Activated T-cell treated with anti-CD3 and anti-CD28 coated beads for 48 hours (primary cell): ENCODE results near the gene USP34.

Source experiments
- DNase-seq: peaks from one replicate; pipeline ENCODE4 v3.0.0-alpha.2; 2020; ENCODE audit warnings: low read depth

USP34 gene

DNA sequence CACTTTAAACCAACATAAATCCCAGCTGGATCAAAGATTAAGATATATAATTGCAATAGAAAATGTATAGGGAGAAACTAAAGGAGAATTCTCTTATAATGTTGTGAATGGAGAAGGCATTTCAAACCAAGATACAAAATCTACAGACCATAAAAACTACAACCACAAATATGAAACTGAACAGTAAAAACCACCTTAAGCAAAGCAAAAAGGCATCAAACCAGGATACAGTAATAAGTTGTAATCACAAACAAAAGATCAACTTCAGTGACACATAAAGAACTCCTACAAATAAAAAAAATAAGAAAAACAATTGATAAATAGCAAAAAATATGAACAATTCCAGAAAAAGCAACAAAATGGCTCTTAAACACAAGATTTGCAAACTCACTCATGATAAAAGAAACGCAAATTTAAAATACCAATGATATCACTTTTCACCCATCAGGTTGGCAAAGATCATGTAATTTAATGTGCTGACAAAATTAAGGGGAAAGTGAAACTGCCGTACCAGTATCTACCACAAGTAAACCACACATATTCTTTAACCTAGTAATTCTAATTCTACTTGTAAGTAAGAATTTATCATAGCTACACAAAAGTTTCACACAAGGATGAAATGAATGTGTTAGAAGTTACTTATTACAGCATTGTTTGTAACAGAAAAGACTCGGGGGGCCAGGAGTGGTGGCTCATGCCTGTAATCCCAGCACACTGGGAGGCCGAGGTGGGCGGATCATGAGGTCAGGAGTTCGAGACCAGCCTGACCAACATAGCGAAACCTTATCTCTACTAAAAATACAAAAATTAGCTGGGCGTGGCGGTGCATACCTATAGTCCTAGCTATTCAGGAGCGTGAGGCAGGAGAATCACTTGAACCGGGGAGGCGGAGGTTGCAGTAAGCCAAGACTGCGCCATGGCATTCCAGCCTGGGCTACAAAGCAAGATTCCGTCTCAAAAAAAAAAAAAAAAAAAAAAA lies 101.9 kb downstream of the USP34 start:
- DNase-seq: peak; percentile 29

- DNase-seq: no peak
Measured at GRCh38 chr2:61367177-61367576, 103.7 kb downstream of the USP34 start.

GRCh38 chr2:61363580-61363979 lies 107.3 kb downstream of the USP34 start:
- no peak for DNase-seq

- no peak for DNase-seq
Measured at GRCh38 chr2:61362873-61363272, 108.0 kb downstream of the USP34 start.

- DNase-seq: no peak
Measured at GRCh38 chr2:61361068-61361467, 109.8 kb downstream of the USP34 start.

GRCh38 chr2:61359058-61359457 lies 111.8 kb downstream of the USP34 start:
- DNase-seq: no peak

DNA sequence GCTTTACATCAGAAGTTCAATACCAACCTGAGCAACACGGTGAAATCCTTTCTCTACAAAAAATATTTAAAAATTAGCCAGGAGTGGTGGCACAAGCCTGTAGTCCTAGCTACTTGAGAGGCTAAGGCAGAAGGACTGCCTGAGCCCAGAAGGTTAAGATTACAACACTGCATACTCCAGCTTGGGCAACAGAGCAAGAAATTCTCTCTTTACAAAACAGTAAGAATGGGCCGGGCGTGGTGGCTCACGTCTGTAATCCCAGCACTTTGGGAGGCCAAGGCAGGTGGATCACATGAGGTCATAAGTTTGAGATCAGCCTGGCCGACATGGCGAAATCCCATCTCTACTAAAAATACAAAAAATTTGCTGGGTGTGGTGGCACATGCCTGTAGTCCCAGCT lies 113.2 kb downstream of the USP34 start:
- no peak for DNase-seq

DNA sequence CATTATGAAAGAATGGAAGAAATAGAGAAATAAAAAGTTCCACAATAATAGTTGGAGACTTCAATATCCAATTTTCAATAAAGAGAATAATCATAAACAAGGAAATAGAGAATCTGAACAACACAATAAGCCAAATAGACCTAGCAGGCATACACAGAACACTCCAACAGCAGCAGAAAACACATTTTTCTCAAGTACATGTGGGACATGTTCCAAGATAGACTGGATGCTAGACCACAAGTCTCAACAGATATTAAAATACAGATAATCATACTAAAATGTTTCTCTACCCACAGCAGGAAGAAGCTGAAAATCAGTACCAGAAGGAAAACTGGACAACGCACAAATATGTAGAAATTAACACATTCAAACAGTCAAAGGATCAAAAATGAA lies 113.9 kb downstream of the USP34 start:
- no peak for DNase-seq

- DNase-seq: no peak
Measured at GRCh38 chr2:61356261-61356957, 114.5 kb downstream of the USP34 start.

- DNase-seq: no peak
Measured at GRCh38 chr2:61354543-61355197, 116.2 kb downstream of the USP34 start.

- no peak for DNase-seq
Measured at GRCh38 chr2:61353909-61354308, 117.0 kb downstream of the USP34 start.

DNA sequence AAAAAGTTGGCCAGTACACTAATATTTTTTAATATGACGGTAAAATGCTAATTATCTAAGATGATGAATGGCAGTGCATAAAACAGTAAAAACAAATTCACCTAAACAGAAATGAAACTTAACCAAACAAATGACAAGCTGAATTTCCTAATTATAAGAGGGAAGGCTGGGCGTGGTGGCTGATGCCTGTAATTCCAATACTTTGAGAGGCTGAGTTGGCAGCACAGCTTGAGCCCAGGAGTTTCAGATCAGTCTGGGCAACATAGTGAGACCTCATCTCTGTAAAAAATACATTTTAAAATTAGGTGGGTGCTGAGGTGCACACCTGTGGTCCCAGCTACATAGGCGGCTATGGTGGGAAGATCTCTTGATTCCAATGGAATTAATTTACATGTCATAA lies 120.1 kb downstream of the USP34 start:
- DNase-seq: no peak

GRCh38 chr2:61343141-61343540 lies 127.7 kb downstream of the USP34 start:
- no peak for DNase-seq

- no peak for DNase-seq
Measured at GRCh38 chr2:61340242-61340641, 130.6 kb downstream of the USP34 start.

GRCh38 chr2:61338447-61338846 lies 132.4 kb downstream of the USP34 start:
- no peak for DNase-seq

DNA sequence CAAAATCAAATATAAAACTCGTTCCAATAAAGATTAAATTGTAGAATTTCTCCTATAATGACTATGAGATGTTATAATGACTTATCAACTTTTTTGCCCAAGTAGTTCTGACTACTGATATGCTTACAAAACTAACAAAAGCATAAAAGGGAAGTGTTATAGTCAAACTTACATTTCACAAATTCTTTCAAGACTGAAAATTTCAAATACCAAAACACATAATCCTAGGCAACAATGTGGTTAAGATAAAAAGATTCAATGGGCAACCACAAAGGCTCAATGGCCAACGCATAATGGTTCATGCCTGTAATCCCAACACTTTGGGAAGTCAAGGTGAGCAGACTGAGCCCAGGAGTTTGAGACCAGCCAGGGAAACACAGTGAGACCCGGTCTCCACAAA lies 135.7 kb downstream of the USP34 start:
- DNase-seq: no peak

GRCh38 chr2:61334466-61334865 lies 136.4 kb downstream of the USP34 start:
- no peak for DNase-seq

- no peak for DNase-seq
Measured at GRCh38 chr2:61328707-61329251, 142.1 kb downstream of the USP34 start.

DNA sequence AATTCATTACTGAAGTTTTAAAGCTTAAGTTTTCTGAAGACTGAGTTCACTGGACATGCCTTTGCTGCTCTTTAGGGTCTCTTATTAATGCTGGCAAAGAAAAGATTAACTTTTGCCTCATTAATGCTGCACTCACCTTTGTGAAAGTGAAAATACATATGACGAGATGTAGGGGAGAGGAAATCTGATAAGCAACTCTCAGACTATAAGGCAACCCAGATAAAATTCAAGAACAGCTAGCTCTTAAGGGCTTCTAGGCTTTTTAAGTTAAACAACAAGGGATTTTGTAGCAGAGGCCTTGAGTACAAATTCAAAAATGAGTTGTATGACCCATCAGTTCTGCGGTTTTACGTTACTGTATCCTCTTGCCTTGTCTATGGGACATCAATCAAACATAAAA lies 143.7 kb downstream of the USP34 start:
- DNase-seq: no peak

DNA sequence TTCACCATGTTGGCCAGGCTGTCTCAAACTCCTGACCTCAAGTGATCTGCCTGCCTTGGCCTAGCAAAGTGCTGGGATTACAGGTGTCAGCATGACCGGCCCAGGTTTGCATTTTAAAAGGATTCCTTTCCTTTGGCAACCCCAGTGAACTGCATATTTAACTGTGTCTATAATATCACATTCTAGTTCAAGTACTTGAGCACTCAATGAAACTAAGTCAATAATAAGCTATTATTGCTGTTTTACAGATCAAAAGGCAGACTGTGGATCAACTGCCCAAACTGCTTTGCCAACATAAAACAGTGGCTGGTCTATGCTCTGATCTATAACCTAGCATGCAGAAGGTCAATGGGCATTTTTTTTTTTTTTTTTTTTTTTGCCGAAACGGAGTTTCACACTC lies 144.5 kb downstream of the USP34 start:
- no peak for DNase-seq

- no peak for DNase-seq
Measured at GRCh38 chr2:61320181-61320580, 150.7 kb downstream of the USP34 start.

DNA sequence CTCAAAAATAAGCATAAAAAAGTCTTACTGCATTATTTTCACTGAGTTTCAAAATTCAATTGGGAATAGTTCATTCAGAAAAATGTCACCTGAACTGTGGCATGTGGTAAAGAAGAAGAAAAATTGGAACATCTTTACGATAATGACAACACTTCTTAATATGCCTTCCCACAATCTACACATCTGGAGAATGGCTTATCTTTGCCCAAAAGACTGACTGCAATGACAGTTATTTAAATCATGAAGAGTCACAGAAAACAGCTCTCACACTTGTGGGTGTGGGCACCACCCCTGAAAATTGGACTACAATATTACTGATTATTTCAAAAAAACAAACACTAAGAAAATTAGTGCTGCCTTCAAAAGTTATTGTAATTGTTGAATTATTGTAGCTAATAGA lies 152.3 kb downstream of the USP34 start:
- no peak for DNase-seq

- DNase-seq: no peak
Measured at GRCh38 chr2:61295981-61296380, 174.9 kb downstream of the USP34 start.
